Stomach (tissue), 9 donors: ENCODE data around the gene BLOC1S4. TPM values are rescaled to one million over a fixed set of nuclear protein-coding genes. Genes with fewer than 3 reads are reported as not detected.

Experiments used
- DNase-seq, 2 donors: peaks; one replicate each; pipeline versions ENCODE4 v3.0.0 to v3.0.0-alpha.2; 2013 to 2019
- H3K27ac ChIP-seq, 5 donors: fragments of 200-600 bp in 4 of 5; sonication (generic) in 4 of 5; one replicate each; pipeline ENCODE4 v1.5.1; 2013 to 2019; ENCODE audit warnings: mild to moderate bottlenecking in 1 of 5, moderate library complexity in 1 of 5
- H3K27me3 ChIP-seq, 3 donors: fragments of 200-600 bp; sonication (generic); one replicate each; pipeline ENCODE4 v1.5.1; 2017 to 2019; ENCODE audit warnings: mixed run types in 1 of 3
- H3K36me3 ChIP-seq, 4 donors: fragments of 200-600 bp; sonication (generic); 1 replicate in 3 of 4; 2 replicates in 1 of 4; pipeline ENCODE4 v1.5.1; 2016 to 2019
- H3K4me1 ChIP-seq, 4 donors: fragments of 200-600 bp; sonication (generic); one replicate each; pipeline ENCODE4 v1.5.1; 2016 to 2019
- H3K4me3 ChIP-seq, 4 donors: fragments of 200-600 bp; sonication (generic) in 3 of 4; one replicate each; pipeline ENCODE4 v1.5.1; 2016 to 2019; ENCODE audit warnings: mild to moderate bottlenecking in 1 of 4
- H3K9me3 ChIP-seq, 4 donors: fragments of 200-600 bp; sonication (generic); one replicate each; pipeline ENCODE4 v1.5.1; 2016 to 2019
- CTCF ChIP-seq, 7 experiments: fragments of 450-650 bp in 4 of 7; fragments of 200-600 bp in 3 of 7; sonication (generic) in 3 of 7; IDR thresholded peaks; one replicate each; pipeline ENCODE4 v1.5.1; 2016 to 2019; ENCODE audit warnings: antibody characterized with exemption in 7 of 7, control low read depth in 2 of 7, mild to moderate bottlenecking in 1 of 7
- EP300 ChIP-seq: sonication (generic); formaldehyde crosslinking; IDR thresholded peaks from one replicate; pipeline ENCODE4 v1.6.1; 2017; ENCODE audit warnings: antibody characterized with exemption
- POLR2A ChIP-seq, 4 donors: fragments of 450-650 bp; IDR thresholded peaks; one replicate each; pipeline ENCODE4 v1.6.1; 2016; ENCODE audit warnings: antibody characterized with exemption in 4 of 4, control low read depth in 2 of 4, mild to moderate bottlenecking in 1 of 4, moderate library complexity in 1 of 4
- POLR2AphosphoS5 ChIP-seq, 3 donors: sonication (generic); formaldehyde crosslinking; IDR thresholded peaks; one replicate each; pipeline ENCODE4 v1.6.1; 2016; ENCODE audit warnings: antibody characterized with exemption in 3 of 3
- WGBS, 5 donors: extraction: QIAGEN DNeasy Blood & Tissue Kit in 3 of 5; methylation state at CpG; one replicate each; pipeline versions ENCODE4 v1.1.5 to v1.1.7; 2013 to 2018; 5-methylcytosine and 5-hydroxymethylcytosine counted together
- intact Hi-C: fragments of 100-400 bp; cut with DNase I; formaldehyde crosslinking; loops from one replicate; pipeline ENCODE4 v1.15.1; 2023; ENCODE audit warnings: low total_unique reads
- polyA plus RNA-seq, 3 donors: library from polyadenylated mRNA; stranded (reverse); fragments of 200-250 nt; gene quantifications; one replicate each; pipeline ENCODE4 v1.2.3, GENCODE V29; 2013
- total RNA-seq, 5 donors: library from RNA; depleted of rRNA; stranded (reverse); fragments of >200 nt; gene quantifications; one replicate each; pipeline versions ENCODE4 v1.1.0 to v1.2.3, GENCODE V29; 2014 to 2016
- donor health status: healthy with polysubstance abuse.
- donor health status: Bipolar disorder and iron deficiency.
- donor health status: healthy.

The BLOC1S4 gene
- total and polyA plus RNA-seq, 8 donors: 8.4 to 64.3 (median 16.6) TPM

- no peak overlapping the region for H3K4me3 ChIP-seq
- TF ChIP-seq POLR2AphosphoS5 (IDR thresholded peaks at IDR 0.05) (no peak), CTCF (IDR thresholded peaks at IDR 0.05) (no peak), EP300 (no peak), POLR2A (IDR thresholded peaks at IDR 0.05) (no peak)
Measured at GRCh38 chr4:6760865-6761264, 44.9 kb downstream of the BLOC1S4 start.

GRCh38 chr4:6761649-6762615 is 46.0 kb downstream of the BLOC1S4 start:
- 72 to 87% (median 82%) methylated on average over 35 of the region's 35 CpGs for WGBS, 5 donors
- Histone ChIP-seq H3K27ac (no peak overlapping the region), H3K27me3 (peaks cover 0 to 7% (median 0%) of the 10 kb centered on the region in 3 donors), H3K36me3 (no peaks in the 10 kb centered on the region), H3K9me3 (no peaks in the 10 kb centered on the region), H3K4me1 (no peaks in the 10 kb centered on the region), H3K4me3 (no peak overlapping the region)
- DNase-seq: no peak
- intact Hi-C loops: no loop called here
- no peak for TF ChIP-seq POLR2A (IDR thresholded peaks at IDR 0.05)

More at GRCh38 chr4:6760865-6761264, 44.9 kb downstream of the BLOC1S4 start:
- H3K4me1 ChIP-seq: no peaks in the 10 kb centered on the region
- no peaks in the 10 kb centered on the region for H3K36me3 ChIP-seq
- no peak for DNase-seq
- 87 to 93% (median 92%) methylated on average over 9 of the region's 9 CpGs for WGBS, 5 donors
- no peaks in the 10 kb centered on the region for H3K9me3 ChIP-seq
- no peak overlapping the region for H3K27ac ChIP-seq
- H3K27me3 ChIP-seq: peaks cover 0 to 7% (median 0%) of the 10 kb centered on the region in 3 donors
- intact Hi-C loops: no loop called here

DNA sequence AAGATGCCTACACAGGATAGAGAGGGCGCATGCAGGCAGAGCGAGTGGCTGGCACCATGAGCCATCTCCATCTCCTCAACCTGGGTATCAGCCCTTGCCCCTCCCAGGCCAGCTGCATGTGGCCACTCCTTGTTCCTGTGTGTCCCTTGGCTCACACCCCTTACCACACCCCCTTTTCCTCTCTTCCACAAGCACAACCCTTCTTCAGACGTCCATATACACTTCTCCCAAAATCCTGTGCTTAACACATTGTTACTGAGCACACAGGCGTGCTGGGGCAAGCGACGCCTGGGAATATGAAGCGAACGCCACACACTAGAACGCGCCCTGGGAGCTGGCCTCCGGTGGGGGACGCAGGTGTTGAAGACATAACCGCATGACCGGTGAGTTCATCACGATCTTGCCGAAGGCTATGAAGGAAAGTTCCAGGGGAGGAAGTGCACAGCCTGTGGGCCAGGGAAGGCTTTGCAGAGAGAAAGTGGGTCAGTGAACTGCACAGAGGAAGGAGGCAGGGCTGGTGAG is 47.4 kb downstream of the BLOC1S4 start:
- peaks cover 9 to 13% (median 10%) of the 10 kb centered on the region in 4 donors for H3K4me1 ChIP-seq
- intact Hi-C loops: no loop called here
- WGBS, 5 donors: 76 to 80% (median 77%) methylated on average over 15 to 16 of the region's 16 CpGs
- peaks cover 0 to 7% (median 0%) of the 10 kb centered on the region in 3 donors for H3K27me3 ChIP-seq
- TF ChIP-seq EP300 (no peak), POLR2A (IDR thresholded peaks at IDR 0.05) (no peak), POLR2AphosphoS5 (IDR thresholded peaks at IDR 0.05) (no peak), CTCF (IDR thresholded peaks at IDR 0.05) (no peak)
- no peak overlapping the region for H3K27ac ChIP-seq
- H3K36me3 ChIP-seq: no peaks in the 10 kb centered on the region
- no peaks in the 10 kb centered on the region for H3K9me3 ChIP-seq
- no peak for DNase-seq
- H3K4me3 ChIP-seq: no peak overlapping the region

GRCh38 chr4:6764976-6765620 is 49.1 kb downstream of the BLOC1S4 start:
- Histone ChIP-seq H3K4me1 (peaks cover 9 to 17% (median 11%) of the 10 kb centered on the region in 4 donors), H3K27me3 (peaks cover 0 to 7% (median 0%) of the 10 kb centered on the region in 3 donors), H3K36me3 (no peaks in the 10 kb centered on the region), H3K27ac (no peak overlapping the region), H3K4me3 (no peak overlapping the region), H3K9me3 (no peaks in the 10 kb centered on the region)
- intact Hi-C loops: no loop called here
- WGBS, 5 donors: 83 to 88% (median 86%) methylated on average over 11 of the region's 11 CpGs
- TF ChIP-seq POLR2AphosphoS5 (IDR thresholded peaks at IDR 0.05): no peak
- TF ChIP-seq EP300: no peak
- no peak for TF ChIP-seq POLR2A (IDR thresholded peaks at IDR 0.05)
- no peak for TF ChIP-seq CTCF (IDR thresholded peaks at IDR 0.05)
- DNase-seq: no peak
